ENCODE results near the gene PIM3.
"Not testable (repeated sequence)": the region's sequence is repeated elsewhere in the genome, so short reads cannot be mapped to it uniquely, and the experiment has no call there.

PIM3 gene

DNA sequence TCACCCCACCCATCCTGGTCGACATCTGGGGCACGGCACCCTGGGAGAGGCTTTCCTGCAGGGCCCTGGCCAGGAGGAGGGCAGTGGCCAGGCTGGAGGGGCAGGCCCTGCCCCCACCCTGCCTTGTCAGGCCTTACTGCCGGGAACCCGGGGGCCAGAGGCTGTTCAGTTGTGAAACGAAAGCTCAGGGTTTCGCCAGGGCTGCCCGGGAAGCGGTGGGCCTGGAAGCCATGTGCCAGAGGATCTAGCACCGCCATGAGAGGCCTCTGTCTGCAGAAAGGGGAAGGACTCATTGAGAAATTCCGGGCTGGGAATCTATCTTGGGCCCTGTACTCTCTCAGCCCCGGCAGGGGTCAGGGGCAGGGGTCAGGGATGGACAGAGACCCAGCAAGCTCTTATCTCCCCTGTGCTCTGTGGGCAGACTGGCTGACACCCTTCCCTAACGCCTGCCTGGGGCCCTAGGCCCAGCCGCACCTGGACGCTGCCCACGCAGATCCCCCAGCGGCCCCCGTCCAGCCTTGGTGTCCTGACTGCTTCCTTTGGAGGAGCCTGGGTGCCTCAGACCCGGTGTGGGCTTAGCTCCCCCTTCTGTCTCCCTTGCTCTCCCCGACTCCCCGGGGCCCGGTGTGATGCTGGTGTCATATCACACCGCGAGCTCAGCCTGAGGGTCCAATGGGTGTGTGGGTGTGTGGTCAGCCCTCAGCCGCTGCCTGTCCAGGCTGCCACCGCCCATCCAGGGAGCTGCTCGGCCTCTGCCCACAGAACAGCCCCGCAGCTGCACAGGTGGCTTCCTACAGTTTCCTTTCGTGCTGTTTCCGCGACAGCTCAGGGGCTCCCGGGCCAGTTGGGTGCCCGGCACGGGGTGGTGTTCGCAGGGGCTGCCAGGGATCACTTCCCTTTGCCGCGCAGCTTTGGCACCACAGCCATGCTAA is 6.5 kb downstream of the PIM3 start:
- DNase-seq (ENCODE audit: low spot score), result no peak

DNA sequence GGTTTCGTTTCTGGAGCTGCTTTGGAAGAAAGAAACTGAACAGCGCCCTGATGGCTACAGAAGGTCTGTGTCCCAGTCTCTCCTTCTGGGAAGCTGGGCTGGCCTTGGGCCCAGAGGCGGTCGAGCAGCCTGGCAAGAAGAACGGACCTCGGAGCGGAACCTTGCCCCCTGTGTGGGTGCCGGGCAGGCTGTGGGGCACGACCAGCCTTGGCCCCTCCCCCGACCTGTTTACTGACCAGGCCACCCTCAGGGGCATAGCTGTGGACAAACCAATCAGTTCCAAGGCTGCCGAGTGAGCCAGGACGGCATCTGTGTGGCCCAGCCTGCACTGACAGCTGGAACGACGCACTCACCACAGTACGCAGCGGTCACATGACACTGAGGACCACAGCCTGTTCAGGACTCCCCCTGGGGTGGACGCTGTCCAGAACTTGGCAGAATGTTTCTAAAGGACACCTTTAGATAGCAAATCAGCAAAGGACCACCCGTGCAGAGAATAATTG is 7.2 kb downstream of the PIM3 start:
- DNase-seq (ENCODE audit: low spot score), result no peak

DNA sequence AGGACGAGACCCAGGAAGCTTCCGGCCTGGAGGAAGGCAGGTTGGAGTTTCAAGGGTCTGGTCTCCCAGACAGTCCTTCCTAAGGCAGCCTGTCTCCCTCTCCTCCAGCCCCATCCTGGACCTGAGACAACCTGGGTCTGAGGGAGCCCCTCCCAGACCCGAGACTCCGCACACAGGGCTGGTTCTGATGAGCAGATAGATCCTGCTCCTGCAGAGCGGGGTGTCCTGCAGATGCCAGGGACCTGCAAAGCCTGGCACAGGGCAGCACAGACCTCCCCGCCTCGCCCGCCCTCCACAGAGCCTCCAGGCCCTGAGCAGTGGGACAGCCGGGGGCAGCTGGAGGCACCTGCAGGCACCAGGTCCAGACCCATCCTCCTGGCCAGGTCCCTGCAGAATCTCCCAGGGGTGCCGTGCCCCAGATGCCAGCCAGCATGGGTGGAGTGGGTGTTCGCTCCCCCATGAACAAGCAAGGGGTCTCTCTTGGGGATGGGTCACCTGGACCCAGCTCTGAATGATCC is 7.8 kb downstream of the PIM3 start:
- DNase-seq (ENCODE audit: low spot score), result no peak

GRCh38 chr22:49968831-49969661 is 8.5 kb downstream of the PIM3 start:
- no peak for DNase-seq (ENCODE audit: low spot score)

DNA sequence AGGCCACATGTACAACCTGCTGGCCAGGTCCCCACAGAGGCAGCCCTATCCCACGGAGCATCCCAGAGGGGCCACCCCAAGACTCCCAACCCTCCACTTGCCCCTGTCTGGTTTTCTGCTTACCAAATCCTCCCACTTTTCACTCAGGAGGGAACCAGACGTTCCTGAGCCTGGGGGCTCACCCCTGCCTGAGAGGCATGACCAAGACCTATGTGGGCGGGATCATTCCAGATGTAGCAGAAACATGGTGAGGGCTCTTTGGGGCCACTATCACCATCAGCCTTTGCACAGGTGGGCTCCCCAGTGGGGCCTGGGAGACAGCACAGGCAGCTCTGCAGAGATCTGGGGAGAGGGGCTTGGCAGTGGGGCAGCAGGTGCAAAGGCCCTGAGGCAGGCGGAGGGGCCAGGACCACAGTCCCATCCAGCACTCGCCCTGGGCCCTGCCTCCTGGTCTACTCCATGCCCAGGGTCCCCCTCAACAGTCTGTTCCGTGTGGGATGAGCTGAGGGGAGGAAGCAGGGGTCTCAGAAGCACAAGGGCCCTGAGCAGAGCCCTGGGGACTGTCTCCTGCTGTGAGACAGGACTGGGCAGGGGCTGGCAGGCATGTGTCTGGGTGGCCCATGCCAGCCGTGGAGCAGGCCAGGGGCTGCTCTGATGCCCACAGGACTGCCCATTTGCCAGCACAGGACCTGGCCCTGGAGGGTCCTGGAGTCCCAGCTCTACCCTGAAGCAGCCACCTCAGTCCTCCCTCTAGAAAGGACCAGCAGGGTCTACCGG is 9.4 kb downstream of the PIM3 start:
- DNase-seq (ENCODE audit: low spot score), result no peak

GRCh38 chr22:49970528-49971231 is 10.1 kb downstream of the PIM3 start:
- DNase-seq (ENCODE audit: low spot score), result peak; percentile 95

GRCh38 chr22:49971232-49972162 is 10.9 kb downstream of the PIM3 start:
- DNase-seq (ENCODE audit: low spot score), result no peak

GRCh38 chr22:49972163-49973017 is 11.8 kb downstream of the PIM3 start:
- DNase-seq (ENCODE audit: low spot score), result no peak

DNA sequence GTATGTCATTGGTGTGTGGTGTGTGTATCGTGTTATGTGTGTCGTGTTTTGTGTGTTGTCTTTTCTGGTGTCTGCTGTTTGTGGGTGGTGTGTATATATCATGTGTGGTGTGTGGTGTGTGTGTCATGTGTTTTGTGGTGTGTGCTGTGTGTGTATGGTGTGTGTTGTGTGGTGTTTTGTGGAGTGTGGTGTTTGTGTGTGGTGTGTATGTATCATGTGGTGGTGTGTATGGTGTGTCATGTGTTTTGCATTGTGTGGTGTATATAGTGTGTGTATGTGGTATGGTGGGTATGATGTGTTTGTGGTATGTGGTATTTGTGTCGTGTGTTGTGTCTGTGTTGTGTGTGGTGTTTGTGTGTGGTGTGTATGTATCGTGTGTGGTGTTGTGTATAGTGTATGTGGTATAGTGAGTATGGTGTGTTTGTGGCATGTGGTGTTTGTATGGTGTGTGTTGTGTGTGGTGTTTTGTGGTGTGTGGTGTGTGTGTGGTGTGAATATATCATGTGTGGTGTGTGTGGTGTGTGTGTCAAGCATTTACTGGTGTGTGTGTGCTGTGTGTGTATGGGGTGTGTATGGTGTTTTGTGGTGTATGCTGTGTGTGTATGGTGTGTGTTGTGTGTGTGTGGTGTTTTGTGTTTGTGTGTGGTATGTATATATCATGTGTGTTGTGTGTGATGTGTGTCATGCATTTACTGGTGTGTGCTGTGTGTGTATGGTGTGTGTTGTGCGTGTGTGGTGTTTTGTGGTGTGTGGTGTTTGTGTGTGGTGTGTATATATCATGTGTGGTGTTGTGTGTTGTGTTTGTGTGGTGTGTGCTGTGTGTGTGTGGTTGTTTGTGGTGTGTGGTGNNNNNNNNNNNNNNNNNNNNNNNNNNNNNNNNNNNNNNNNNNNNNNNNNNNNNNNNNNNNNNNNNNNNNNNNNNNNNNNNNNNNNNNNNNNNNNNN is 12.7 kb downstream of the PIM3 start:
- no peak for DNase-seq (ENCODE audit: low spot score)

- DNase-seq (ENCODE audit: low spot score), result no peak
These were observed 15.2 kb downstream of the PIM3 start for GRCh38 chr22:49975543-49976389.

DNA sequence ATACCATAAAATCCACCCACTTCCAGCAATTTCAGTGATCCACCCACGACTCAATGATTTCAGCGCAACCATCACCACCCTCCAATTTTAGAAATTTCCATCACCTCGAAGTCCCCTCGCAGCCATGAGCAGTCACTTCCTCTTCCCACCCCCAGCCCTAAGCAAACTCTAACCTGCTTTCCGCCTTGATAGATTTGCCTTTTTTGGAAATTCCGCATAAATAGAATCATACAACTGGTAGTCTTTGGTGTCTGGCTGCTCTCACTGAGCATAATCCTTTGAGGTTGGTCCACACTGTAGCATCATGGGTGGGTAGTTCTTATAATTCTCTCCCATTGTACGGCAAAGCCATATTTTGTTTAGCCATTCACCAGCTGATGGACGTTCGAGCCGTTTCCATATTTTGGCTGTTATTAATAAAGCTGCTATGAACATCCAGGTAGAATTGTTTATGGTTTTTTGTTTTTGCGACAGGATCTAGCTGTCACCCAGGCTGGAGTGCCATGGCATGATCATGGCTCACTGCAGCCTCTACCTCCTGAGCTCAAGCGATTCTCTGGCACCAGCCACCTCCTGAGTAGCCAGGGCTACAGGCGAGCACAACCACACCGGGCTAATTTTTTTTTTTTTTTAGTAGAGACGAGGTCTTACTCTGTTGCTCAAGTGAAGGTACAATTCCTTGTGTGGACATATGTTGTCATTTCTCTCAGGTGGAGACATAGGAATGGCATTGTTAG is 16.0 kb downstream of the PIM3 start:
- DNase-seq (ENCODE audit: low spot score), result no peak

DNA sequence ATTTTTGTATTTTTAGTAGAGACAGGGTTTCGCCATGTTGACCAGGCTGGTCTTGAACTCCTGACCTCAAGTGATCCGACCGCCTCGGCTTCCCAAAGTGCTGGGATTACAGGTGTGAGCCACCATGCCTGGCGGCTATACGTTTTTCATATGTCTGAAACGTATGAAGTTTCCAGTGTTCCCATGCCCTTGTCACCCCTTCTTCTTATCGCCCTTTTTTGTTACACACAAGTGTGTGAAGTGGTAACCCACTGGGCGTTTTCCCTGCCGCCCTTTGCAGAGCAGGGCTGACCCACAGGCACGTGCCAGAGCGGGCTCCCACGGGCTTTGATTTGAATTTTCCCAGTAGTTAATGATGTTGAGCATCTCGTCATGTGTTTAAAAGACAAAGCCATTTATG is 17.0 kb downstream of the PIM3 start:
- DNase-seq (ENCODE audit: low spot score), result no peak

DNA sequence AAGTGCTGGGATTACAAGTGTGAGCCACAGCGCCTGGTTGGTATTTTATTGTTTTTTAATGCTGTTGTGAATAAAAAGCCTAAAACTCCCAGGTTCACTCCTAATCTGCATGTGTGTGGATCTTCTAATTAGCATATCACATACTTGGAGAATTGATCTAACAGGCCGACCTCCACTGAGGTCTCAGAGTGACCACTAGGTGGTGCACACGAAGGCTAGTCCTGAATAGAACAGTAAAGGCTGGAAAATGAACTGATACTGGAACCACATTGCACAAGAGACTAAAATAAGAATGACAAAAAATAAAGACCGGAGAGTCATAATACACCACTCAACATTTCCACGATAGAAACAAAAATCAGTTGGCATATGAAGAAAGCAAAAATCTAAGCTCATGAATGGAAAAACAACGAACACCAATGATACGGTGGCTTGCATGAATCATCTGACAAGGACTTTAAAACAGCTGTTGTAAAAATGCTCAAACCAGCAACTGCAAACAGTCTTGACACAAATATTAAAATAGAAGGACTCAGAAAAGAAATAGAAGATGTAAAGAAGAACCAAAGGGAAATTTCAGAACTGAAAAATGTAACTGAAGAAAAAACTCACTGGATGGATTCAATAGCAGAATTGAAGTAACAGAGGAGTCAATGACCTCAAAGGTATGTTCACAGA is 19.2 kb downstream of the PIM3 start:
- peak; percentile 23 for DNase-seq (ENCODE audit: low spot score)

GRCh38 chr22:49981799-49982198 is 21.2 kb downstream of the PIM3 start:
- not testable (repeated sequence) for DNase-seq (ENCODE audit: low spot score)

DNA sequence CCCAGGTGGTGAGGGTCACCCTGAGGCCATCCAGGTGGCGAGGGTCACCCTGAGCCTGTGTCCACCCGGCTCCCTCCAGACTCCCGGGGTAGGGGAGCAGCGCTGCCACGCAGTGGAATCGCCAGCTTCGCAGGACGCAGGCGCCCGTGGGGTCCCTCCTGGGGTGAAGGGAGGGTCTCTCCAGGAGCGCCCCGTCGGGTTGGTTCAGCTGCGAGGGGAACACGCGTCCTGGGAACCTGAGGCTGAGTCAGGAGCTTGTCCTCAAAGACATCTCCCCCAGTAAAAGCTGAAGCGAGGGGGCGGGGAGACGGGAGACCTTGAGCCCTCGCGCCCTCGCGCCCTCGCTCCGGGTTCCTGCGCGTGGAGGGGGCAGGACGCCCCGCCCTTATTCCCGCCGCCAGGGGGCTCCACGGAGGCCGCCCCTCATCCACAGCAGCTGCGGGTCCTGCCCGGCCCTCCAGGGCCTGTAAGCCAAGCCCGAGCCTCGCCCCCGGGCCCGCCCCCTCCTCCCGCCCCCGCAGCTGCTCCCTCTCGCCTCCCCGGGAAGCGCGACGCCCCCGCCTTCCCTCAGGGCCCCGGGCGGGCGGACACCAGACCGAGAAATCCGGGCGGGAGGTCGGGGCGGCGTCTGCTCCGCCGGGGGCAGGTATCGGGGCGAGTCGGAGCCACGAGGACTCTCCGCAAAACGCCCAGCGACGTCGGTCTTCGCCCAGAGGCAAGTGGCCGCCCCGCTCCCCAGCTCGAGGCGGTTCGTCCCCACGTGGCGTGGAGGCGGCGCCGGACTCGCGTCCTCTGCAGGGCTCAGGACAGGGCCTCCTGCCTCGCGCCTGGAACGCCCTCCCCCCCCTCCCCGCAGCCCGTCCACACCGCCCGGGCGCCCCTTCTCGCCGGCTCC is 22.8 kb downstream of the PIM3 start:
- peak; percentile 24 for DNase-seq (ENCODE audit: low spot score)
